ENCODE results near the gene RARG. TPM values are rescaled to one million over a fixed set of nuclear protein-coding genes. Genes with fewer than 3 reads are reported as not detected.

RARG gene
- total and polyA plus RNA-seq, 2 donors (not counting 3 experiments of a cell fraction or from before 2014, with no cell fraction given), result 9.9 to 19.5 TPM

DNA sequence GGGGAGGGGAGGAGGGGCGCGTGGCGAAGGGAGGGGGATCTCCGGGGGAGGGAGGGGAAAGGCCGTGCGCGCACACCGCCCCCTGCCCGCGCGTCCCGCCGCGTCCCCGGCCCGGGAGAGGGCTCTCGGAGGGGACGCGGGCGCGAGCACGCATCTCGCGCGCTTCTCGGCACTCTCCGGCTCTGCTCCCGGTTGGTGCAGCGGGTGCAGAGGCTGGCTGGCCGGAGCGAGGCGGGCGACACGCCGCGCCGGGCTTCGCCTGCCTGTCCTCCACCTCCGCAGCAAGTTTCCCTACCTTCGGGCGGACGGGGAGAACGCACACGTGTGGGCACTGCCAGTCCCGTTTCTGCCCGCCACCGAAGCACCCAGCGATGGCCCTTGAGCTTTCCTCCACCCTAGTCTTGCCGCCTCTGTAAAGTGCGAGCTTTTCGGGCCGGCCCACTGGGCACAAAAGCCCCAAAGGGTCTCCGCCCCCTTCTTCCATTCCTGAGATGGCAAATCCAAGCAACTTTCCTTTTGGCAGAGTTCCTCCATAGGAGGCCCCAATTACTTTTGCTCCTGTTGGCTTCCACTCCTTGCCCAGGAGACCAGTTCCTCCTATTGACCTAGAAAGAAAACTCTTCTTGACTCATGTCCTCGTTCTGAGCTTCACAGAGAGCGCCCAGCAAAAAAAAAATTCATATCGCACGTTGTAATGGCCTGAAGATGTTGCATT is 50.9 kb downstream of the RARG start:
- H3K9me3 ChIP-seq (replicated peaks; ENCODE audit: control insufficient read depth, insufficient read depth, low read length), result no peaks in the 10 kb centered on the region
- CTCF ChIA-PET, result interaction anchor here (1.0 to 5.6 kb wide), 13 partner anchors 9 to 140 kb away, joined by 3 to 36 read pairs (median 5); partner anchors contain the start of genes AAAS, ESPL1 and SPRYD3
- peak overlapping the region; percentile 74 for H3K4me2 ChIP-seq (ENCODE audit: insufficient read depth, low read length)
- peak overlapping the region; percentile 60 to 91 (median 73) for H3K4me3 ChIP-seq (replicated peaks in 1 of 3; ENCODE audit: insufficient read depth in 1 of 3, low read depth in 1 of 3, low read length in 3 of 3)
- FAIRE-seq (peak; percentile 18), DNase-seq (ENCODE audit: low read depth, low spot score) (peak; percentile 80)
- intact Hi-C loops (cut with micrococcal nuclease) (loop anchor here (1.0 to 2.0 kb wide), 3 partner anchors 22 to 102 kb away; partner anchors contain the start of gene SPRYD3), dilution Hi-C loops (cut with MboI; ENCODE audit: extremely low pct_ligation_motif_present, low sequenced_read_pairs) (loop anchor here (10.0 kb wide), 1 partner anchor 46 kb away; no protein-coding TSS in a partner anchor)
- H3K36me3 ChIP-seq (ENCODE audit: control insufficient read depth in 2 of 2, extremely low read depth in 1 of 2, insufficient read depth in 2 of 2, low read length in 2 of 2), result peaks cover 12 to 13% of the 10 kb centered on the region in 2 experiments
- peak overlapping the region; percentile 14 for H2AFZ ChIP-seq (ENCODE audit: low read depth, low read length)
- H3K27me3 ChIP-seq (ENCODE audit: control insufficient read depth in 2 of 2, insufficient read depth in 2 of 2, low read length in 2 of 2), result no peaks in the 10 kb centered on the region
- H3K9me1 ChIP-seq (replicated peaks; ENCODE audit: control insufficient read depth, extremely low read depth, insufficient read depth, low read length), result no peaks in the 10 kb centered on the region
- no peaks in the 10 kb centered on the region for H4K20me1 ChIP-seq (replicated peaks; ENCODE audit: control insufficient read depth, extremely low read depth, insufficient read depth, low read length)
- BruUV-seq (replicated peaks), result no TSS peak
- TF ChIP-seq POLR2A (IDR thresholded peaks at IDR 0.05; ENCODE audit: low read depth, low read length) (peak; percentile 54), FOS (IDR thresholded peaks at IDR 0.05; ENCODE audit: borderline replicate concordance, insufficient read depth, low read length) (no peak), EZH2 (IDR thresholded peaks at IDR 0.05; ENCODE audit: borderline replicate concordance, low read depth, low read length, severe bottlenecking) (no peak), POLR2AphosphoS5 (IDR thresholded peaks at IDR 0.05; ENCODE audit: insufficient read depth, low read depth, low read length) (no peak), GATA2 (IDR thresholded peaks at IDR 0.05; ENCODE audit: insufficient read depth, insufficient read length, low read depth, low read length) (no peak), MYC (IDR thresholded peaks at IDR 0.05; ENCODE audit: low read depth, low read length) (no peak)
- TF ChIP-seq, protein P1, sequence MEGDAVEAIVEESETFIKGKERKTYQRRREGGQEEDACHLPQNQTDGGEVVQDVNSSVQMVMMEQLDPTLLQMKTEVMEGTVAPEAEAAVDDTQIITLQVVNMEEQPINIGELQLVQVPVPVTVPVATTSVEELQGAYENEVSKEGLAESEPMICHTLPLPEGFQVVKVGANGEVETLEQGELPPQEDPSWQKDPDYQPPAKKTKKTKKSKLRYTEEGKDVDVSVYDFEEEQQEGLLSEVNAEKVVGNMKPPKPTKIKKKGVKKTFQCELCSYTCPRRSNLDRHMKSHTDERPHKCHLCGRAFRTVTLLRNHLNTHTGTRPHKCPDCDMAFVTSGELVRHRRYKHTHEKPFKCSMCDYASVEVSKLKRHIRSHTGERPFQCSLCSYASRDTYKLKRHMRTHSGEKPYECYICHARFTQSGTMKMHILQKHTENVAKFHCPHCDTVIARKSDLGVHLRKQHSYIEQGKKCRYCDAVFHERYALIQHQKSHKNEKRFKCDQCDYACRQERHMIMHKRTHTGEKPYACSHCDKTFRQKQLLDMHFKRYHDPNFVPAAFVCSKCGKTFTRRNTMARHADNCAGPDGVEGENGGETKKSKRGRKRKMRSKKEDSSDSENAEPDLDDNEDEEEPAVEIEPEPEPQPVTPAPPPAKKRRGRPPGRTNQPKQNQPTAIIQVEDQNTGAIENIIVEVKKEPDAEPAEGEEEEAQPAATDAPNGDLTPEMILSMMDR (IDR thresholded peaks at IDR 0.05; ENCODE audit: extremely low read depth in 1 of 2, insufficient read depth in 1 of 2, low read depth in 1 of 2, low read length in 2 of 2), result no peak
- peak overlapping the region; percentile 80 for H3K9ac ChIP-seq (replicated peaks; ENCODE audit: extremely low read depth, insufficient read depth, low read length)
- POLR2A ChIA-PET, result interaction anchor here (0.7 to 1.0 kb wide), 2 partner anchors 8 to 102 kb away, joined by 3 to 4 read pairs; partner anchors contain the start of gene SPRYD3
- peak overlapping the region; percentile 1 for H3K27ac ChIP-seq (ENCODE audit: insufficient read depth, low read depth, low read length)
- H3K4me1 ChIP-seq (ENCODE audit: control insufficient read depth, extremely low read depth, insufficient read depth, low read length), result peaks cover 22% of the 10 kb centered on the region
- peaks cover 20% of the 10 kb centered on the region for H3K79me2 ChIP-seq (ENCODE audit: control insufficient read depth, insufficient read depth, low read length)
